ENCODE data around the gene TBC1D1. TPM values are rescaled to one million over a fixed set of nuclear protein-coding genes. Genes with fewer than 3 reads are reported as not detected.
"Not testable (repeated sequence)": the region's sequence is repeated elsewhere in the genome, so short reads cannot be mapped to it uniquely, and the experiment has no call there.

The TBC1D1 gene
- total RNA-seq, 1 experiment from 2014 or later = 106 TPM

DNA sequence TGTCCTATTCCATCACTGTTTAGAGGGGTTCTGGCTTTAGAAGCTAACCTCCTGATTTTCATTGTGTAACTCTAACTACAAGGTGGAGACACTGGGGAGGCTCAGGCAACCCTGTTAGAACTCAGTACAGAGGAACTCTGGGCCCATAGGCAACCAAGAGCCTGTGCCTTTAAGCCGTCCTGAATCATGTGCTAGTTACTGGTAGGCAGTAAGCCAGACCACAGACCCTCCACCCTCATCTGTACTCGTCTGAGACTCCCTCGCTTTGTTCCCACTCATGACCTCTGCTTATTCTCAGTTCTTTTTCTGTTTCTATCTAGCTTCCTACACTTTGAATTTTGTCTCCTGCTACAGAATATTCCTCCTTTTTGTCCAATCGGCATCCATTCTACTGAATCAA, 31.4 kb downstream of the TBC1D1 start:
- H3K4me1 ChIP-seq (replicated peaks; ENCODE audit: insufficient read depth) = no peaks in the 10 kb centered on the region
- intact Hi-C loops (cut with micrococcal nuclease; ENCODE audit: unreplicated experiment) = no loop called here
- H3K4me2 ChIP-seq = no peak overlapping the region
- no peaks in the 10 kb centered on the region for H3K36me3 ChIP-seq (ENCODE audit: low read depth)
- H4K20me1 ChIP-seq (ENCODE audit: insufficient read depth) = no peaks in the 10 kb centered on the region
- no peak overlapping the region for H2AFZ ChIP-seq
- H3K27me3 ChIP-seq (ENCODE audit: insufficient read depth, low read depth) = no peaks in the 10 kb centered on the region
- no peaks in the 10 kb centered on the region for H3K9me3 ChIP-seq (ENCODE audit: insufficient read depth, low read depth)
- H3K4me3 ChIP-seq = no peak overlapping the region
- CTCF ChIA-PET = no interaction called here
- BruUV-seq (replicated peaks) = no TSS peak
- TF ChIP-seq EZH2 (IDR thresholded peaks at IDR 0.05; ENCODE audit: low read depth) = no peak
- TF ChIP-seq, protein P1, sequence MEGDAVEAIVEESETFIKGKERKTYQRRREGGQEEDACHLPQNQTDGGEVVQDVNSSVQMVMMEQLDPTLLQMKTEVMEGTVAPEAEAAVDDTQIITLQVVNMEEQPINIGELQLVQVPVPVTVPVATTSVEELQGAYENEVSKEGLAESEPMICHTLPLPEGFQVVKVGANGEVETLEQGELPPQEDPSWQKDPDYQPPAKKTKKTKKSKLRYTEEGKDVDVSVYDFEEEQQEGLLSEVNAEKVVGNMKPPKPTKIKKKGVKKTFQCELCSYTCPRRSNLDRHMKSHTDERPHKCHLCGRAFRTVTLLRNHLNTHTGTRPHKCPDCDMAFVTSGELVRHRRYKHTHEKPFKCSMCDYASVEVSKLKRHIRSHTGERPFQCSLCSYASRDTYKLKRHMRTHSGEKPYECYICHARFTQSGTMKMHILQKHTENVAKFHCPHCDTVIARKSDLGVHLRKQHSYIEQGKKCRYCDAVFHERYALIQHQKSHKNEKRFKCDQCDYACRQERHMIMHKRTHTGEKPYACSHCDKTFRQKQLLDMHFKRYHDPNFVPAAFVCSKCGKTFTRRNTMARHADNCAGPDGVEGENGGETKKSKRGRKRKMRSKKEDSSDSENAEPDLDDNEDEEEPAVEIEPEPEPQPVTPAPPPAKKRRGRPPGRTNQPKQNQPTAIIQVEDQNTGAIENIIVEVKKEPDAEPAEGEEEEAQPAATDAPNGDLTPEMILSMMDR (conservative IDR thresholded peaks at IDR 0.05) = no peak
- DNase-seq = no peak
- H3K27ac ChIP-seq = no peak overlapping the region
- POLR2A ChIA-PET (ENCODE audit: unreplicated experiment) = no interaction called here
- H3K79me2 ChIP-seq (ENCODE audit: low read depth) = no peaks in the 10 kb centered on the region
- H3K9me2 ChIP-seq (ENCODE audit: insufficient read depth) = no peaks in the 10 kb centered on the region
- H3F3A ChIP-seq (ENCODE audit: insufficient read depth, low read depth) = no peaks in the 10 kb centered on the region

DNA sequence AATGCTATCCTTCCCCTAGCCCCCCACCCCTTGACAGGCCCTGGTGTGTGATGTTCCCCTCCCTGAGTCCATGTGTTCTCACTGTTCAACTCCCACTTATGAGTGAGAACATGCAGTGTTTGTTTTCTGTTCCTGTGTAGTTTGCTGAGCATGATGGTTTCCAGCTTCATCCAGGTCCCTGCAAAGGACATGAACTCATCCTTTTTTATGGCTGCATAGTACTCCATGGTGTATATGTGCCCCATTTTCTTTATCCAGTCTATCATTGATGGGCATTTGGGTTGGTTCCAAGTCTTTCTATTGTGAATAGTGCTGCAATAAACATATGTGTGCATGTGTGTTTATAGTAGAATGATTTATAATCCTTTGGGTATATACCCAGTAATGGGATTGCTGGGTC, 32.2 kb downstream of the TBC1D1 start:
- H3K79me2 ChIP-seq (ENCODE audit: low read depth); POLR2A ChIA-PET (ENCODE audit: unreplicated experiment); BruUV-seq (replicated peaks); H4K20me1 ChIP-seq (ENCODE audit: insufficient read depth); H3K4me2 ChIP-seq; H3K4me1 ChIP-seq (replicated peaks; ENCODE audit: insufficient read depth); H3K27ac ChIP-seq; intact Hi-C loops (cut with micrococcal nuclease; ENCODE audit: unreplicated experiment); H2AFZ ChIP-seq; H3K27me3 ChIP-seq (ENCODE audit: insufficient read depth, low read depth); H3K9me2 ChIP-seq (ENCODE audit: insufficient read depth); H3K4me3 ChIP-seq; H3F3A ChIP-seq (ENCODE audit: insufficient read depth, low read depth); DNase-seq; H3K9me3 ChIP-seq (ENCODE audit: insufficient read depth, low read depth); H3K36me3 ChIP-seq (ENCODE audit: low read depth): not testable (repeated sequence)
- CTCF ChIA-PET = interaction anchor here (0.6 kb wide), 1 partner anchor 57 kb away, joined by 5 read pairs; no protein-coding TSS in a partner anchor

DNA sequence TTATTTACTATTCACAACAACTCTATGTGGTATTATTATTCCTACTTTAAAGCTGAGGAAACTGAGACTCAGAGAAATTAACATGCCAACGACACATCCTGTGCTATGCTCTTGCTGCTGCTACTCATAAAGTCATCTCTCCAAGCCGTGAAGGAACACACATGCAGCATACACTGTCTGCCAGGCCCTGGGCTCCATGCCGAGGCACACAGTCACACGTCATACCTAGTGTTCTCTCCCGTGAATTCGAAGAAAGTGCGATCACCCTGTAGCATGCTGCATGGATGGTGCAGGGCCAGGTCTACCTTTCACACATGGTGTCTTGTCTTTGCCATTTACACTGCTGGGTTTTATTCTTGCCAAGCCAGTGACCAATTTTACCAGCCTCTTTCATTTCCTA, 34.1 kb downstream of the TBC1D1 start:
- BruUV-seq (replicated peaks) = no TSS peak
- Histone ChIP-seq H3K36me3 (ENCODE audit: low read depth) (no peaks in the 10 kb centered on the region), H3K4me2 (no peak overlapping the region), H3K27ac (no peak overlapping the region), H3K9me2 (ENCODE audit: insufficient read depth) (no peaks in the 10 kb centered on the region), H3F3A (ENCODE audit: insufficient read depth, low read depth) (no peaks in the 10 kb centered on the region), H4K20me1 (ENCODE audit: insufficient read depth) (no peaks in the 10 kb centered on the region), H2AFZ (no peak overlapping the region), H3K79me2 (ENCODE audit: low read depth) (no peaks in the 10 kb centered on the region), H3K4me3 (no peak overlapping the region), H3K4me1 (replicated peaks; ENCODE audit: insufficient read depth) (no peaks in the 10 kb centered on the region), H3K27me3 (ENCODE audit: insufficient read depth, low read depth) (no peaks in the 10 kb centered on the region), H3K9me3 (ENCODE audit: insufficient read depth, low read depth) (no peaks in the 10 kb centered on the region)
- intact Hi-C loops (cut with micrococcal nuclease; ENCODE audit: unreplicated experiment) = no loop called here
- POLR2A ChIA-PET (ENCODE audit: unreplicated experiment) = no interaction called here
- CTCF ChIA-PET = no interaction called here
- no peak for DNase-seq
- TF ChIP-seq, protein P1 (conservative IDR thresholded peaks at IDR 0.05) = no peak
- TF ChIP-seq EZH2 (IDR thresholded peaks at IDR 0.05; ENCODE audit: low read depth) = no peak

DNA sequence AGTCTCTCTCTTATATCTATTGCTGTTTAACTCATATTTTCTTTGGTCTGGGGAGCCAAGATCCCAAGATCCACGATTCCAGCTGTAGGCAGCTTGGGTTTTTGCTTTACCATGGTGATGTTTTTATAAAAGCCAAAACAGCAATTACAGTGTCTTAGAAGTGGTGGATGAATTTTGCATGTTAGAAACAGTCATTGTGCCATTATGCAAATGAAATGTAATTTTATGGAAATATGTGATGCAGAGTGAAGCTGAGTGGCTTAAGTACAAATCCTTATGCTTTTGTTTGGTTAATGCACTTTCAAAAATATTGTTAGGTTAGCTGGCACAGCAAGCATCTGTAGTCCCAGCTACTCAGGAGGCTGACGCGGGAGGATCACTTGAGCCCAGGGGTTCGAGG, 36.5 kb downstream of the TBC1D1 start:
- no TSS peak for BruUV-seq (replicated peaks)
- CTCF ChIA-PET = no interaction called here
- intact Hi-C loops (cut with micrococcal nuclease; ENCODE audit: unreplicated experiment) = no loop called here

More for the DNA sequence above, 36.5 kb downstream of the TBC1D1 start:
- Histone ChIP-seq H2AFZ (no peak overlapping the region), H3K27me3 (ENCODE audit: insufficient read depth, low read depth) (no peaks in the 10 kb centered on the region), H3K27ac (no peak overlapping the region), H3K9me2 (ENCODE audit: insufficient read depth) (no peaks in the 10 kb centered on the region), H4K20me1 (ENCODE audit: insufficient read depth) (no peaks in the 10 kb centered on the region), H3K4me2 (no peak overlapping the region), H3K4me1 (replicated peaks; ENCODE audit: insufficient read depth) (no peaks in the 10 kb centered on the region), H3K36me3 (ENCODE audit: low read depth) (no peaks in the 10 kb centered on the region), H3K79me2 (ENCODE audit: low read depth) (no peaks in the 10 kb centered on the region), H3K4me3 (no peak overlapping the region), H3F3A (ENCODE audit: insufficient read depth, low read depth) (no peaks in the 10 kb centered on the region), H3K9me3 (ENCODE audit: insufficient read depth, low read depth) (no peaks in the 10 kb centered on the region)
- DNase-seq = no peak
- POLR2A ChIA-PET (ENCODE audit: unreplicated experiment) = interaction anchor here (0.6 kb wide), 1 partner anchor 163 kb away, joined by 3 read pairs; no protein-coding TSS in a partner anchor
- TF ChIP-seq, protein P1 (conservative IDR thresholded peaks at IDR 0.05) = no peak
- TF ChIP-seq EZH2 (IDR thresholded peaks at IDR 0.05; ENCODE audit: low read depth) = no peak

Data from PC-9 (cell line).